AG04449 (cell line): ENCODE results near the gene HOXC9.

Source experiments
- CTCF ChIA-PET: fragments of 350-600 bp; formaldehyde crosslinking; extraction: SDS; loops from one replicate; lab custom pipeline; 2021; ENCODE audit warnings: antibody characterized with exemption; lab: Yijun Ruan, JAX
- POLR2A ChIA-PET: fragments of 400-600, 350-600 bp; formaldehyde crosslinking; extraction: SDS; loops from one replicate; lab custom pipeline; 2020; ENCODE audit warnings: antibody characterized with exemption, inconsistent platforms; lab: Yijun Ruan, JAX
- DNase-seq: peaks from one replicate; pipeline ENCODE4 v3.0.0-alpha.2; 2010; ENCODE audit warnings: low read depth, low spot score
- H3K4me3 ChIP-seq: 2 replicates; pipeline ENCODE4 v1.5.1; 2011; ENCODE audit warnings: low read depth, mild to moderate bottlenecking, control low read depth, low read length
- TF ChIP-seq, protein P1 (sequence below): IDR thresholded peaks from one replicate; pipeline ENCODE4 v1.5.1; 2011; ENCODE audit warnings: mild to moderate bottlenecking, moderate library complexity, low read length, control low read depth, inconsistent platforms; ENCODE audit not compliant: insufficient read depth; ENCODE audit errors: missing control alignments

Gene HOXC9

DNA sequence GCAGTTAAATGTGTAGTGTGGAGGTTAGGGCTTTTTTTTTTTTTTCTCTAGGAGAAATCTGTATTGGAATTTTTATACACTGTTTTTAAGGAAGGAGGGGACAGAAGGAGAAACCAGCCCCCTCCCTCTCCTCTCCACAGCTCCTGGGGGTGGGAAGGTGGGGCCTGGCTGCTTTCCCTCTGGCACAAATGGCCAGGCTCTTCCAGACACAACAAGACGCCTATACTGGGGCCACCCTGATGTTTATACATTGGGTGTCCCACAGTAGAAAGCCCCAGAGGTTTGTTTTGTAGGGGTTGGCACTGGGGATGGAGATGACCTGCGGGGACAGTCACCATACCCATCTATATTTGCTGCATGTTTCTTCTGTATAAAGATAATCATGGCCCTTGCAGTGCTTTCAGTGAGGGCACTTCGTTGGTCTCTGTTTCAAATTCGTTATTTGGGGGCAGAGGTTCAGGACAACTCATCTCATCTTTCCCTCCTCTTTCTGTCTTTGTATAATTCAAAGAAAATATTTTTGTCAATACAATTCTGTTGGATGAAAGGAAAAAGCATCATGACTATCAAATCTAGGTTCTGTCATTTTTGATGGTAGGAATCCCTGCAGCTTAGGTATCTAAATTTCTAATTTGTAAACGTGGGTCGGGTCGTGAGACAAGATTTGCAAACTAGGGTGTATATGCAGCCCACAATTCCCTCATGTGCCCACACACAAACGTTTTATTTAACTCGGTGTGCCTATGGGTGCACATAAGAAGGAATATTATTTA lies 23.0 kb upstream of the HOXC9 start:
- no peak overlapping the region for H3K4me3 ChIP-seq
- DNase-seq: no peak
- ChIA-PET CTCF (interaction anchor here (1.0 to 3.1 kb wide), 10 partner anchors 8 to 275 kb away, joined by 3 to 19 read pairs (median 6); partner anchors contain the start of gene HOXC10), POLR2A (interaction anchor here (0.7 to 1.7 kb wide), 5 partner anchors 9 to 231 kb away, joined by 3 to 5 read pairs (median 4); no protein-coding TSS in a partner anchor)
- TF ChIP-seq, protein P1, sequence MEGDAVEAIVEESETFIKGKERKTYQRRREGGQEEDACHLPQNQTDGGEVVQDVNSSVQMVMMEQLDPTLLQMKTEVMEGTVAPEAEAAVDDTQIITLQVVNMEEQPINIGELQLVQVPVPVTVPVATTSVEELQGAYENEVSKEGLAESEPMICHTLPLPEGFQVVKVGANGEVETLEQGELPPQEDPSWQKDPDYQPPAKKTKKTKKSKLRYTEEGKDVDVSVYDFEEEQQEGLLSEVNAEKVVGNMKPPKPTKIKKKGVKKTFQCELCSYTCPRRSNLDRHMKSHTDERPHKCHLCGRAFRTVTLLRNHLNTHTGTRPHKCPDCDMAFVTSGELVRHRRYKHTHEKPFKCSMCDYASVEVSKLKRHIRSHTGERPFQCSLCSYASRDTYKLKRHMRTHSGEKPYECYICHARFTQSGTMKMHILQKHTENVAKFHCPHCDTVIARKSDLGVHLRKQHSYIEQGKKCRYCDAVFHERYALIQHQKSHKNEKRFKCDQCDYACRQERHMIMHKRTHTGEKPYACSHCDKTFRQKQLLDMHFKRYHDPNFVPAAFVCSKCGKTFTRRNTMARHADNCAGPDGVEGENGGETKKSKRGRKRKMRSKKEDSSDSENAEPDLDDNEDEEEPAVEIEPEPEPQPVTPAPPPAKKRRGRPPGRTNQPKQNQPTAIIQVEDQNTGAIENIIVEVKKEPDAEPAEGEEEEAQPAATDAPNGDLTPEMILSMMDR: no peak

DNA sequence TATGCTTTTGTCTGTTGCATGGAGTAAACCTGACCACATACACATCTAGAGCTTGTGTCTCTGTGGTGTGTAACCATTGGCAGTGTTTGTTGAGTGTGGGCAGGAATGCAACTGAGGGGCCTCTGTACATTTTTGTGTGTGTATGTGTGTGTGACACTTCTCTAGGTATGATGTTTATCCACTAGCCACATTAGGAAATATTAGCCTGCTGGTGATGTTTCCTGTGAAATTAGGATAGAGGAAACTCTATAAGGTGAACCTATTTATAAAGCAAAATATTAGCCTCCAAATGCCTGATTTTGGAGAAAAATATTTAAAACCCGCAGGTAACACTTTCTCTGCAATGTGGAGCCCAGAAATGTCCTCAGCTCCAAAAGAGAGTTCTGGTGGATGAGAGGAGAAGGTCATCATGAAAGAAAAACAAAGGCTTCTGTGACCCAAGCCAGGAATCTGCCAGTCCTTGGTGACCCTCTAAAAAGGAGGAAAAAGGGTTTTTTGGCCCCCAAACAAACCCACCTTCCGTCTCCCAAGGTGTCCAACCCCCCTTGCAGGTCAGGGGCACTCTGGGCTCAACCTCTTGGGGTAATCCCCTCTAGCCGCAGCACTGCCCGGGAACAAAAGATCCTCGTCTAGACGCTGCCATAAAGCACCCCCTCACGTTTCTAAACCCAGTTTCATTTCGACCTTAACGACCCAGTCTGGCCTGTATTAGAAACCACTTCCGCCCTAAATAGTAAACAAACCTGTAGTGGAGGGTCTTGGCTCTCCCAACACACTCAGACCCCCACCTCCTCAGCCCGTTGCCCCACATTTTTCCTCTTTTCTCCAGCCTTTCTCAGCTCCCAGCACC lies 22.1 kb upstream of the HOXC9 start:
- H3K4me3 ChIP-seq: peak overlapping the region; percentile 31
- ChIA-PET POLR2A (no interaction called here), CTCF (interaction anchor here (0.7 to 3.1 kb wide), 6 partner anchors 7 to 233 kb away, joined by 4 to 19 read pairs (median 8); partner anchors contain the start of gene HOXC10)
- DNase-seq: no peak
- TF ChIP-seq, protein P1: no peak

GRCh38 chr12:53978477-53979356 lies 21.2 kb upstream of the HOXC9 start:
- TF ChIP-seq, protein P1: no peak
- POLR2A ChIA-PET: interaction anchor here (0.7 kb wide), 1 partner anchor 10 kb away, joined by 3 read pairs; no protein-coding TSS in a partner anchor
- no peak for DNase-seq
- CTCF ChIA-PET: interaction anchor here (0.7 to 3.6 kb wide), 5 partner anchors 229 to 235 kb away, joined by 4 to 23 read pairs (median 6); no protein-coding TSS in a partner anchor
- no peak overlapping the region for H3K4me3 ChIP-seq

DNA sequence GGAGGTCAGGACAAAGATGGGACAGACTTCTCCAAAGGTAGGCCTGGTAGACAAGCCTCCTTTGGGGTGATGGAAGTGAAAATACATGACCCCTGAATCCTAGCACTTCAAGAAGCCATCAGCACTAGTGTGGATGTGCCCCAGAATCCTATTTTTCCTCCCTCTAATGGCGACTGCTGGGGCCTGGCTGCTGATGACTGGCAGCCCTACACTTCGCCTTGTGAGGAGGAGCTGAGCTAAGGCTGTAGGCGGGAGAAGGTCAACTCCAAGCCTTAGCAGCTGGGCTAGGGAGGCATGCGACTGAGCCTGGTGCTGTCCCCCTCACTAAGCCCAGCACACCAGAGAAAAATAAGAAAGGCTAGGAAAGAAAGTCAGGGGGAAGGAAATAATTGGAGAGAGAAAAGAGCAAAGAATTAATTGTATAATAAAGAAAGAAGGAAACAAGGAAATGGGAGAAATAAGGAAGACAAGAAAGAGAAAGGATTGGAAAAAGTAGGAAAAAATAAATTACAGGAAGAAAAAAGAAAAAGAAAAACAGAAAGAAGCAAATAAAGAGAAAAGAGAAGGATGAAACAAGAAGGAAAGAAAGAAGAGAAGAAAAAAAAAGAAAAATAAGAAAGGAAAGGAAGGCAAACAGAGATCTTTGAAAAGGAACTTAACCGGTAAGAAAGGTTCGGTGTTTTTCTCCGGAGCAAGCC lies 19.7 kb upstream of the HOXC9 start:
- ChIA-PET POLR2A (interaction anchor here (0.9 to 1.5 kb wide), 4 partner anchors 11 to 221 kb away, joined by 5 to 6 read pairs (median 5); no protein-coding TSS in a partner anchor), CTCF (interaction anchor here (1.2 to 3.6 kb wide), 13 partner anchors 9 to 238 kb away, joined by 4 to 23 read pairs (median 7); no protein-coding TSS in a partner anchor)
- DNase-seq: no peak
- H3K4me3 ChIP-seq: peak overlapping the region; percentile 62
- TF ChIP-seq, protein P1: no peak
